ENCODE data around the gene PUM1. TPM values are rescaled to one million over a fixed set of nuclear protein-coding genes. Genes with fewer than 3 reads are reported as not detected.

The PUM1 gene
- total and polyA plus RNA-seq, 10 donors, result 14.9 to 122 (median 82.5) TPM

- TF ChIP-seq POLR2AphosphoS5 (IDR thresholded peaks at IDR 0.05), result no peak
- no peak for TF ChIP-seq CTCF (IDR thresholded peaks at IDR 0.05 in 8 of 11, conservative IDR thresholded peaks at IDR 0.05 in 3 of 11)
- no peak for TF ChIP-seq POLR2A (IDR thresholded peaks at IDR 0.05)
- H3K36me3 ChIP-seq, result peaks cover 8 to 96% (median 84%) of the 10 kb centered on the region in 6 donors
- no peaks in the 10 kb centered on the region for H3K4me1 ChIP-seq
- no peaks in the 10 kb centered on the region for H3K9me3 ChIP-seq
- no peaks in the 10 kb centered on the region for H3K27me3 ChIP-seq (replicated peaks in 1 of 7)
- no peak for DNase-seq
- 78 to 87% (median 82%) methylated on average over 3 of the region's 3 CpGs for WGBS, 5 donors
- H3K27ac ChIP-seq, result no peak overlapping the region
- intact Hi-C loops (cut with DNase I; ENCODE audit: low total_unique reads), result no loop called here
- H3K4me3 ChIP-seq, result no peak overlapping the region
Observed at GRCh38 chr1:30948278-30948677, 117.2 kb downstream of the PUM1 start.

- H3K4me3 ChIP-seq, result no peak overlapping the region
- peaks cover 8 to 96% (median 83%) of the 10 kb centered on the region in 6 donors for H3K36me3 ChIP-seq
- DNase-seq, result no peak
- no peaks in the 10 kb centered on the region for H3K4me1 ChIP-seq
- no peaks in the 10 kb centered on the region for H3K27me3 ChIP-seq (replicated peaks in 1 of 7)
- H3K27ac ChIP-seq, result no peak overlapping the region
- no peaks in the 10 kb centered on the region for H3K9me3 ChIP-seq
- TF ChIP-seq POLR2A (IDR thresholded peaks at IDR 0.05) (no peak), POLR2AphosphoS5 (IDR thresholded peaks at IDR 0.05) (no peak), CTCF (IDR thresholded peaks at IDR 0.05 in 8 of 11, conservative IDR thresholded peaks at IDR 0.05 in 3 of 11) (no peak)
- intact Hi-C loops (cut with DNase I; ENCODE audit: low total_unique reads), result no loop called here
Observed at GRCh38 chr1:30947212-30947611, 118.3 kb downstream of the PUM1 start.

GRCh38 chr1:30942326-30942963, 123.1 kb downstream of the PUM1 start:
- Histone ChIP-seq H3K4me1 (no peaks in the 10 kb centered on the region), H3K4me3 (no peak overlapping the region), H3K27ac (no peak overlapping the region), H3K27me3 (replicated peaks in 1 of 7) (no peaks in the 10 kb centered on the region), H3K36me3 (peaks cover 0 to 100% (median 83%) of the 10 kb centered on the region in 6 donors), H3K9me3 (no peaks in the 10 kb centered on the region)
- TF ChIP-seq POLR2A (IDR thresholded peaks at IDR 0.05), result no peak
- TF ChIP-seq POLR2AphosphoS5 (IDR thresholded peaks at IDR 0.05), result no peak
- no peak for TF ChIP-seq CTCF (IDR thresholded peaks at IDR 0.05 in 8 of 11, conservative IDR thresholded peaks at IDR 0.05 in 3 of 11)
- DNase-seq, result no peak
- intact Hi-C loops (cut with DNase I; ENCODE audit: low total_unique reads), result no loop called here
- WGBS, 5 donors, result 90 to 95% (median 93%) methylated on average over 7 of the region's 7 CpGs

- no peak overlapping the region for H3K4me3 ChIP-seq
- H3K27ac ChIP-seq, result no peak overlapping the region
- H3K4me1 ChIP-seq, result no peaks in the 10 kb centered on the region
- no peak for DNase-seq
- H3K27me3 ChIP-seq (replicated peaks in 1 of 7), result no peaks in the 10 kb centered on the region
- no peaks in the 10 kb centered on the region for H3K9me3 ChIP-seq
- peaks cover 4 to 98% (median 85%) of the 10 kb centered on the region in 6 donors for H3K36me3 ChIP-seq
- intact Hi-C loops (cut with DNase I; ENCODE audit: low total_unique reads), result no loop called here
- TF ChIP-seq CTCF (IDR thresholded peaks at IDR 0.05 in 8 of 11, conservative IDR thresholded peaks at IDR 0.05 in 3 of 11), result no peak
- no peak for TF ChIP-seq POLR2AphosphoS5 (IDR thresholded peaks at IDR 0.05)
- TF ChIP-seq POLR2A (IDR thresholded peaks at IDR 0.05), result no peak
Observed at GRCh38 chr1:30940541-30940940, 125.0 kb downstream of the PUM1 start.
